NCI-H526 treated with DMSO at 0.1 percent for 48 hours (cell line): Measurements from ENCODE around the gene PCLO.

Source experiments
- DNase-seq: peaks from one replicate; lab custom pipeline; 2025; lab: John Stamatoyannopoulos, UW

The PCLO gene, protein sequence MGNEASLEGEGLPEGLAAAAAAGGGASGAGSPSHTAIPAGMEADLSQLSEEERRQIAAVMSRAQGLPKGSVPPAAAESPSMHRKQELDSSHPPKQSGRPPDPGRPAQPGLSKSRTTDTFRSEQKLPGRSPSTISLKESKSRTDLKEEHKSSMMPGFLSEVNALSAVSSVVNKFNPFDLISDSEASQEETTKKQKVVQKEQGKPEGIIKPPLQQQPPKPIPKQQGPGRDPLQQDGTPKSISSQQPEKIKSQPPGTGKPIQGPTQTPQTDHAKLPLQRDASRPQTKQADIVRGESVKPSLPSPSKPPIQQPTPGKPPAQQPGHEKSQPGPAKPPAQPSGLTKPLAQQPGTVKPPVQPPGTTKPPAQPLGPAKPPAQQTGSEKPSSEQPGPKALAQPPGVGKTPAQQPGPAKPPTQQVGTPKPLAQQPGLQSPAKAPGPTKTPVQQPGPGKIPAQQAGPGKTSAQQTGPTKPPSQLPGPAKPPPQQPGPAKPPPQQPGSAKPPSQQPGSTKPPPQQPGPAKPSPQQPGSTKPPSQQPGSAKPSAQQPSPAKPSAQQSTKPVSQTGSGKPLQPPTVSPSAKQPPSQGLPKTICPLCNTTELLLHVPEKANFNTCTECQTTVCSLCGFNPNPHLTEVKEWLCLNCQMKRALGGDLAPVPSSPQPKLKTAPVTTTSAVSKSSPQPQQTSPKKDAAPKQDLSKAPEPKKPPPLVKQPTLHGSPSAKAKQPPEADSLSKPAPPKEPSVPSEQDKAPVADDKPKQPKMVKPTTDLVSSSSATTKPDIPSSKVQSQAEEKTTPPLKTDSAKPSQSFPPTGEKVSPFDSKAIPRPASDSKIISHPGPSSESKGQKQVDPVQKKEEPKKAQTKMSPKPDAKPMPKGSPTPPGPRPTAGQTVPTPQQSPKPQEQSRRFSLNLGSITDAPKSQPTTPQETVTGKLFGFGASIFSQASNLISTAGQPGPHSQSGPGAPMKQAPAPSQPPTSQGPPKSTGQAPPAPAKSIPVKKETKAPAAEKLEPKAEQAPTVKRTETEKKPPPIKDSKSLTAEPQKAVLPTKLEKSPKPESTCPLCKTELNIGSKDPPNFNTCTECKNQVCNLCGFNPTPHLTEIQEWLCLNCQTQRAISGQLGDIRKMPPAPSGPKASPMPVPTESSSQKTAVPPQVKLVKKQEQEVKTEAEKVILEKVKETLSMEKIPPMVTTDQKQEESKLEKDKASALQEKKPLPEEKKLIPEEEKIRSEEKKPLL (N-terminal part only)

DNA sequence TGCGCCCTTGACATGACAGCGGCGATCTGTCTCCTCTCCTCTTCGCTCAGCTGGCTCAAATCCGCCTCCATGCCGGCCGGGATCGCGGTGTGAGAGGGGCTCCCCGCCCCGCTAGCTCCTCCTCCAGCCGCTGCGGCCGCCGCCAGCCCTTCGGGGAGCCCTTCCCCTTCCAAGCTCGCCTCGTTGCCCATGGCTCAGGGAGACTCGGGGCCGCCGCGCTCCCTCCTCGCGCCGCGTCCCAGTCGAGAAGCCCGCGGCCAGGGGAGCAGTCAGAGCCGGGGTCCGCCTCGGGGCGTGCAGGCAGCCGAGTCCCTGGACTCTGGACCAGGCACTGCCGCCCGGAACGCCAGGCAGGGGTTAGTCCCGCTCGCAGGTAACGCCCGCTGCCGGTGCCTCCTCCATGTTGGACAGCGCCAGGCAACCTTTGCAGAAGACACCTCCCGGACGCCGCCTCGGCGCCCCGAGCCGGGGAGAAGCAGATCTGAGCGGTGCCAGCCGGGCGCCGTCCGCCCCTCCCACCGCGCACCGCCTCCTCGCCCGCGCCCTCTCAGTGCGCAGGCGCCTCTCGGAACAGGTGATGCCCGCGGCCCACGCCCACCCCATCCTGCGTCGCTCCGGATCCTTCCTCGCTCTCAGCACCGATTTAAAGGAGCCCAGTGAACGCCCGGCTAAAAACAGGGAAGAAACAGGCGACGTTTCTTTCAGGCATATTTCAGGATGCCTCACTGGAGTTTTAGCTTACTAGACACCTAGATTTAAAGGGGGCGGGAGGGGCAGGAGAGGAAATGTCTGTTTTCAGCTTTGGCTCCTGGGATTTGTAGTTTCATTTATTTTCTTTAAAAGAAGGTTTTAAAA, at the start of gene PCLO:
Gene PCLO (minus strand): TSS at position 483 of the 855 bp plus-strand sequence. CDS start 292 bp downstream, at position 191.
- peak; percentile 96 for DNase-seq

DNA sequence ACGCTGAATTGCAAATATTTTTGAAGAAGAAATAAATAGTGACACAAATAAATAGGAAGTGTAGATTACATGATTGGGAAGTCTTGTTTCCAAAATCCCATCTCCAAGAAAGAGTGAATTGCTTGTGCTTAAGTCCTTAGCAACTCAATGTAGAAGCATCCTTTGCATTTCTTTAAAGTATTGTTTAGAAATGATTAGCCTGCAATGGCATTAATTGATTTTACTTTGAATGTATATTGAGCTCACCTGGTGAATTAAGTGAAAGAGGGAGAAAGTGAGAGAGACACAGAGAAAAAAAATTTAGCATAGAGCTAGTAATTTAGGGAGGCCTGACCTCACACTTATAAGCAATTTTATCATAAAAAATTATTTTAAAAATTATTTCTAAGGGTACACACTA, 49.0 kb upstream of the PCLO start:
- no peak for DNase-seq

DNA sequence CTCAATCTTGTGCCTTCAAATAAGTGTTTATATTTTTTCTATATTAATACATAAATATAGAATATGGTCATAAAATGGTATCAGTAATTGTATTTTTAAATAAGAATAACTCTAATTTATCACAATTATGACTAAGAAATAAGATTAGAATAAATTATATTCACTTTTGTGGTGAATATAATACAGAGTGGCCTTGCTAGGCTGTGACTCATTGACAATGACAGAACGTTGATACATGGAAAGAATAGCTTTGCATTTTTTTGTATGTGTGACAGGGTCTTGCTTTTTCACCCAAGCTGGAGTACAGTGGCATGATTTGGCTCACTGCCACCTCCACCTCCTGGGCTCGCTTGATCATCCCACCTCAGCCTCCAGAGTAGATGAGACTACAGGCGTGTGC, 47.8 kb upstream of the PCLO start:
- no peak for DNase-seq

DNA sequence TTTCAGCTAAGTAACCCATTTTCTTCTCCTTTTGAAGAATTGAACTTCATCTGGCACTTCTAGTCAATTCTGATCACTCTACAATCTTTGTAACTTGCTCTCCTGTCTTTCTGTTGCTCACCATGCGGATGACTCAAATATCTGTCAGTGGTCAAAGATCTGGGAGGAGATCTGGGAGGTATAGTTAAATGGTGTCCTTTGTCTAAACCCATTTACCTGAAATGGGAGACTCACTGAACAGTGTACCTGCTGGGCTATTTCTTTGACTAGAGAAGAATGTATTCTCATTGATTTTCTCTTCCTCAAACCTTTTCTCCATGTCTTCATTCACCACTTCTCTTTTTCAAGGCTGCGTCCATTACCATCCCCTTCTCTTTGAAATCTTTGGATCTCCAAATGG, 42.0 kb upstream of the PCLO start:
- DNase-seq, result no peak

DNA sequence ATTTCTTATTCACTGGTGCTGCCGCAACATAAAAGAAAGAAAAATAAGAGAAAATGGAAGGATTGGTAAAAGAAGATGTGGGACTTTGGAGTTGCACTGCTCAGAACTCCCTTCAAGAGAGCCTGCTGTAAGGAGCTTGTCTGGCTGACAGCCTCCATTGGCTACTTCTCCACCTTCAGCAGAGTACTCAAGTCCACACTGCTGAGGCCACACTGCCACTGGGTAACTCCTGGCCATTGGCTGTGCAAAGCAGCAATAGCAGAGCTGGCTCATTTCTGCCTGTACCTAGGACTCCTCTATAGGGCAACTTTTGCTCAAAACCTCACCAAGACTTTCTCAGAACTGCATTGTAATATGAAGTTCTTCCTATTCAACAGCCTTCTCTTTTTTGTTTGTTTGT, 38.7 kb upstream of the PCLO start:
- no peak for DNase-seq

DNA sequence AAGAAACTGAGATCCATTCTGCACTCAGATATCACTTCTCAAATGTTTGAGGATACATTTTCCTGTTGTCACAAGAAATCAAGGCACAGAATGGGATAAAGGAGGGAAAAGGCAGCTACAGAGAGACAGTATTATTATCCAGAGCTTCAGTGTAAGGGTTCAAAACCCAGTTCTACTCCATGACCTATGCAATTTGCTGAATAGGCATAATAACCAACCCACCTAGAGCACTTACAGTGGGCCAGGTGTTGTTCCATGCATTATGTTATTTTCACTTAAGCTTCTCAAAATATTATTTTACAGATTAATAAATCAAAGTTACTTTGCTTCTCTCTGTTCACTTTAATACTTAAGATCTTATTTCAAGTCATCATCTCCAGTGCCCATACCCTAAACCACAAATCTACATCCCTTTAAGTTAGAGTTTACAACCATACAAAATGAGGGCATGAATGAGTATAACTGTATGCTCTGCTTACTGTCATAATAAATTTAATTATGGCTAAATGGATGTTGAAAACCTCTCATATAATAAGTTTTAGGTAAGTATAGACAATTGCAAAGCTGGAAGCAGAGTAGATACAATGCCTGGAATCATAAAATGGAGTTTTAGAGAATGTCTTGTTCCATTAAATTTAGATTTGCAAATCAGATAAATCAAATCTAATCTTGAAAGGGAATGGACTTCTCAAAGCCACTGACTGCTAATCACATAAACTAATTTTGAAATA, 28.1 kb upstream of the PCLO start:
- DNase-seq, result no peak

DNA sequence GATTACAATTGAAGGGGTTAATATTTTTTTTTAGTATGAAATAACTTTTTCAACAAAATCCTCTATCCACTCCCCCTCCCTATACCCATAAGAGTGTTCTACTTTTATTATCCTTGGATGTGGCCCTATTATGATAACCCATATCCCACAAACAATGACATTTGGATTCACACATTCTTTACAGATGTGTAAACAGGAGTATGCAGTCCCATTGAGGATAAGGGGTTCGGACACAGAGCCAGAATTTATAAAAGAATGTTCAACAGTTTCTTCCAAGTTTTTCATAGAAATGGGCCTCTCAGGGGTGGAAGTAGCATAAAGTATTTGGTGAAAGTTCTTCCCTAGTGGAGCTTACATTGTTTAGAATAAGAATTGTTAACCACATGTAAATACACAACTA, 16.1 kb upstream of the PCLO start:
- no peak for DNase-seq

DNA sequence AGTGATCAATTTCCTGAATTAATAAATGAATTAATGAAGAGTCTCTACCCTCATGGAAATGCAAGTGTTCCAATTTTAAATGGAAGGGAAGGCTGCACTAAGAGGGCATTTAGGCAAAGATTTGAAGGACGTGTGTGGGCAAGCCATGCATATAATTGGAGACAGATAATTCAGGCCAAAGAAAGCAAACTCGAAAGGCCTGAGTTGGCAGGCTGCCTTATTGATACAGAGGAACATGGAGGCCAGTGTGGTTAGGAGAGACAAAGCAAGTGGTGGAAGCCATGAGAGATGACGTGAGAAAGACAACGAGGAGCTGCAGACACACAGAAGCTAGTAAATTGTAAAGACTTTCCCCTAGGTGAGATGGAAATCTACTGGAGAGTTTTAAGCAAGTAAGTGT, 15.4 kb upstream of the PCLO start:
- DNase-seq, result no peak

DNA sequence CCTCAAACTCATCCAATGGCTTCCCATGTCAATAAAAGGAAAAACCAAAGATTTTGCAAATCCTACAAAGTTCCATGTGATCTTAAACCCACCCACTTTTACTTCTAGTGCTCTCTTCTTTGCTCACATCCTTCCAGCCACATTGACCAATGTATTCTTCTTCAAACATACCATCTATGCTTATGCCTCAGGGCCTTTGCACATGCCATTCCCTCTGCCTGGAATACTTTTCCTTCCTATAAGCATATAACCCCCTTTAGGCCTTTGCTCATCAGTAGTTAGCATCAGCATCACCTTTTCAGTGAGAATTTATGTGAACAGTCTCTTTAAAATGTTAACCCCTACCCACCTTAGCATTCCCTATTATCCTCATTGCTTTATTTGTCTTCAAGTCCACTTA, 11.0 kb upstream of the PCLO start:
- no peak for DNase-seq

DNA sequence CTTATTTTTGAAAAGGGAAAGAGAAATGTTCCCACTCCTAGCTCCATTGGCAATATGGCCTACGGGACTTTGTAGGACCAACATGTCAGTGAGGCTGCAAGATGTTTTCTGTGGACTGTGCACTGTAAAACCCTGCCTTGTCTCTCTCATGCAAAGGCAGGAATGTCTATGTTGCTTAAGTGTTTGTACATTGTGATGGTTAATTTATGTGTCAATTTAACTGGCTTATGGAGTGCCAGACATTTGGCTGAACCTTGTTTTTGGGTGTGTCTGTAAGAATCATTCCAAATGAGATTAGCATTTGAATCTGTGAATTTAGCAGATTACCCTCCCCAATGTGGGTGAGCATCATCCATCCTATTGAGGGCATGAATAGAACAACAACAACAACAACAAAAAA, 4.1 kb upstream of the PCLO start:
- DNase-seq, result no peak

DNA sequence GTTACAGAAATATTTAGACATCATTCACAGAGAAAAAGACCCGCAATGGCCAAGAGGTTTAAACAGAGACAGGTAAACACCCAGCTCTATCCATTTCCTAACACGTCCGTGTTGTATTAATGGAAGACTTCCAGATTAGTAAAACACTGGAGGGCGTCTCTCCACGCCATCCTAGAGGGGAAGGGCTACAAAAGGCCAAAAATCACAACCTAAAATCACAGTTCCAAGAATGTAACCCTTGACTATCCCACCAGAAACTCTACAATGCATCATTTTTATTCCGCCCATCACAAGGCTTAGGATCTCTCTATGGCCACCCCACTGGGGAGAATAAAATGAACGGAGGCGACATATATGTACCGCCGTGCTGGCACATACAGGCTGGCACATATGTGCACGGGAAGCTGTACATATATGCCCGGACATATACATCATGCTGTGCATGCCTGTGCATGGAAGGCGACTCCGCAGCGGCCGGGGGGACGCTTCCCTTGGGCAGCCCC, 734 bp downstream of the PCLO start:
- peak; percentile 73 for DNase-seq

DNA sequence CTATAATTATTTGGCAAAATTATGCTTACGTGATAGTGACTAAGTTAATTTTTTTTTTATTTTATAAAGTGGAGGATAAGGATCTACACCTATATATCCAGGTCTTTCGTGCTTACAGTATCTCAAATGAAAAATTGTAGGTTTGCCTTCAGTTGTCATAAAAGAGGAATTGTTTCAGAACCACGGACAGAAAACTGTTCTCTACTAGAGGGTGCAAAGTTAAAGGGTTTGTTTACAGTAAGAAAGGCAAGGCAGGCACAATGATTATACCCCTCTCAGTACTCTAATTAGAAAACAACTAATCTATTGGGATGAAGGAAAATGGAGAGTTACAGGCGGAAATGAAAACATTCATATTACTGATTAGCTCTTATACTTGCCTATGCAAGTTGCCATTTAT, 1.5 kb downstream of the PCLO start:
- DNase-seq, result no peak

DNA sequence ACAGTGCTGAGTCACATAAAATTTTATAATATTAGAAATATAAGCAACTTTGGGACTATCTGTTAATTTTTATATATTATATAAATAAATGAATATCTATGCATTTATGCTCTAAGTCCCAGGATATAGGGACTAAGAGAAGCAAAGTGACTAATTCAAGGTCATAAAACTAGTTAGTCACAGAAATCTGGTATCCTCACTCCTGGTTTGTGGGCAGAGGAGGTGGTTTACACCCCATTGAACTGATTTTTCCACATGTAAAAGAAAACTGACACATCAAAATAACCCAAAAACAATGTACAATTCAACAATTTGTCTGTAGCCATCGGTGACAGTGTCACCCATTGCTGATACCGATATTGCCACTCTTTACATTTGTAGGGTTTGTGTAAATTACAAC, 3.0 kb downstream of the PCLO start:
- no peak for DNase-seq

DNA sequence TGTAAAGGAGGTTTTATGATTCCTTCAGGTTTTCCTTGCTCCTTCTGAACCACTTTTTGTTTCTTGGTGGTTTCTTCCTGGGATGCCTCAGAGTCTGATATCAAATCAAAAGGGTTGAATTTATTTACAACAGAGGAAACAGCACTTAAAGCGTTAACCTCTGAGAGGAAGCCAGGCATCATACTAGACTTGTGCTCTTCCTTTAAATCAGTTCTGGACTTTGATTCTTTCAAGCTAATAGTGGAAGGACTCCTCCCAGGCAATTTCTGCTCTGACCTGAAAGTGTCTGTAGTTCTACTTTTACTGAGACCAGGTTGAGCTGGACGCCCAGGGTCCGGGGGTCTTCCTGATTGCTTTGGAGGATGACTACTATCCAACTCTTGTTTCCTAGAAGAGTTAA, 6.7 kb downstream of the PCLO start:
- no peak for DNase-seq

DNA sequence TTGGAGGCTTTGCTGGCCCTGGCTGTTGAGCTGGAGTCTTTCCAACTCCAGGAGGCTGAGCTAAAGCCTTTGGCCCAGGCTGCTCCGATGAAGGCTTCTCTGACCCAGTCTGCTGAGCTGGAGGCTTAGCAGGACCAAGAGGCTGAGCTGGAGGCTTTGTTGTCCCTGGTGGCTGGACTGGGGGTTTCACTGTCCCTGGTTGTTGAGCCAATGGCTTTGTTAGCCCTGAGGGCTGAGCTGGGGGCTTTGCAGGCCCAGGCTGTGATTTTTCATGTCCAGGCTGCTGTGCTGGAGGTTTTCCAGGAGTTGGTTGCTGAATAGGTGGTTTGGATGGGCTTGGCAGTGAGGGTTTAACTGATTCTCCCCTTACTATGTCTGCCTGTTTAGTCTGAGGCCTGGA, 7.3 kb downstream of the PCLO start:
- DNase-seq, result no peak

DNA sequence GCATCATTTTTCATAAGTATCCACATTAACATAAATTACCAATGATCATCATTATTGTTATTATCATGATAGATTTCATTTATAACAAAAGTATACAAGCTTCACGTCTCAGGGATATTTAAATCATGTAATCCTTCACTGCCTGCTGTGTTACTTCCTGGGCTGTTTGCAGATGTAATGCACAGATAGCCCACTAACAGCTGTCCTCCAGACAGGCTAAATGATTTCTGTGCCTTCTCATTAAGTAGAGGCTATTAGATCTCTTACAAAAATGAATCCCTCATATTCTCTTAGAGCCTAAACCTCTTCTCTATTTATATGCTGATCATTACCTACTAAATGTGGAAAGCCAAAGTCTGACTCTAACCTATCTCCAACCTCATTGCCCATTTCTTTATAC, 9.3 kb downstream of the PCLO start:
- DNase-seq, result no peak

DNA sequence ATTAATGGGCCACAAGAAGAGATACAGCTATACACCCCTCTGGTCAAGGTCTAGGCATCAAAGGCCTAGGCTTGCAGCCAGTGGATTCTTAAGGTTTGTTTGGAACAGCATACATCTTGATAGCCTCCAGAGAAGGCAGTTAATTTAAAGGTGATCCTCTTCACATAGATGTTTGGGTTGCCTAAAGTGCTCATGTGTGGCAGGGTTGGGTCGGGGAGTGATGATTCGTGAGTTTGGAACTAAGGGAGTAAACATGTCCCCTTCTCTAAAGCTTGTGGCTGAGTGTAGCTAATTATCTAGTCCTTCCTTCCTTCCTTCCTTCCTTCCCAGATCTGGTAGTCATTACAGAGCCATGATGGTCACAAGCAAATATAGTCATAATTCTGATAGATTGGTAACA, 12.4 kb downstream of the PCLO start:
- no peak for DNase-seq

DNA sequence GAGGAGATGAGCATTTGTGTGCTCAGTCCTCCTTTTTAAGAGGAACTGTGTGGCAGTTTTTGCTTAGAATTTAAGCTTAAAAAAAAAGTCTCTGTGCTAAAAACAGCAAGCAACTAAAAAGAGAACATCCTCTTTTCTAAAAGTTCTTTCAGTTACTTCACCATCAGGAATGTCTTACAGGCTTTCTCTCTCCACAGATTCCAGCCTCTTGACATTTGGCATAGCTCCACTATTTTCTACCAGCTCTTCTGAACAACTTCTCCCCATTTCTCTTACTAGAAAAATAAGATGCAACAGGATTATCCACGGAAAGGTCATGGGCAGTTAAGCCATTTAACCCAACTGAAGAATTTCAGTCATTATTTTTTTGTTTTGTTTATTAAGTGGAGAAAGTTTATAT, 13.2 kb downstream of the PCLO start:
- DNase-seq, result no peak

DNA sequence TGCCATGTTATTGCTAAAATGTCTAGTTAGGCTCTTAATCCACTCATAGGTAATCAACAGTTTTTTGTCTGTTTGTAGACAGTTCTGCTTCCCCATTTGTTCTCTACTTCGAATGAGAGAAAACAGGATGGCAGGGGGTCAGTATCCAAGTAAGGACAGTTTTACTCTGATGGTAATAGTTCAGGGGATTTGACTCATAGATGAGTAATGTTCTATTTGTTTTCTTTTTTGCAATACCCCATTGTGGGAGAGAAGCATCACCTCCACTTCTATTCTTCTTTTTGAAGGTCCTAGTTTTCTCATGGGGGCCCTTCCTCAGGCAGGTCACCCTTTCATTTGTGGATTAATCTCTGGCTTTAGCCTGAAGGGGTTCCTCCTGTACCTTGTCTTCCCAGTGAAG, 13.9 kb downstream of the PCLO start:
- DNase-seq, result no peak

DNA sequence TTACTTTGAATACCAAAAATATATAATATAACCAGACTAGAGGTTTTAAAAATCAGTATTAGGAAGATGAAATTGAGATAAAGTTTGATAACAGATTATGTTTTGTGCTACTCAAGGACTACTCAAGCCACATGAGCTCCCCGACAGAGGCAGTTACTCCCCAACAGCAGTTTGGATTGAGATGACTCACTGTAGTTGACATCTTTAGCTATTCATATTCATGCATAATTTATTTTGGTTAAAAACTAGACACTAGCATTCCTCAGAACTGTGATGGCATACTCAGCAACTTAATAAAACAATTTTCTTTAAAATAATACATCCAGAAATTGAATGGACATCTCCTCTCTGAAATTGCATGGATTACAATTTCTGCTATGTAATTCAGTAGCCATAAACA, 19.6 kb downstream of the PCLO start:
- DNase-seq, result no peak

DNA sequence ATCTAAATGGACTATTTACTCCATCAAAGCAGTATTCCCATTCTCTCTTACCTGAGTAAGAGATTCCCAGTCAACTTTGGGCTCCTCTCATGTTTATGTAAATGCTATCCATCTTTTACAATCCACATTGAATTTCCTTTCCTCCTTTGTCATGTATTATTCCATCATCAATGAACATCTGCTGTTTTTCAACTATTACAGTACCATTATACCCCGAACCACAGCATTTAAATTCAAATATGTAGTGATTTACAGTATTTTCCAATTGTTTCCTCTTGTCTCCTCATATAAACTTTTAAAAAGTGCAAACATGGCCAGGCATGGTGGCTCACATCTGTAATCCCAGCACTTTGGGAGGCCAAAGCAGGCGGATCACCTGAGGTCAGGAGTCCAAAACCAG, 20.3 kb downstream of the PCLO start:
- no peak for DNase-seq
